Measurements from ENCODE around the gene CDK14. TPM values are rescaled to one million over a fixed set of nuclear protein-coding genes. Genes with fewer than 3 reads are reported as not detected.
"Not testable (repeated sequence)": the region's sequence is repeated elsewhere in the genome, so short reads cannot be mapped to it uniquely, and the experiment has no call there.

Gene CDK14
- total and polyA plus RNA-seq, 10 of the 15 experiments (the other 5 are each of a cell fraction or from before 2014, with no cell fraction given): 6.5 to 61.3 (median 24.2) TPM

- TF ChIP-seq PAX8 (IDR thresholded peaks at IDR 0.05): no peak
- no peak for TF ChIP-seq GATAD2B (conservative IDR thresholded peaks at IDR 0.05; ENCODE audit: low read depth)
- TF ChIP-seq POU2F2 (IDR thresholded peaks at IDR 0.05; ENCODE audit: borderline replicate concordance, low read depth, low read length): no peak
- no peak for TF ChIP-seq BHLHE40 (IDR thresholded peaks at IDR 0.05; ENCODE audit: borderline replicate concordance in 1 of 2, low read depth in 2 of 2, low read length in 1 of 2)
- no peak for TF ChIP-seq STAT3 (IDR thresholded peaks at IDR 0.05; ENCODE audit: low read depth, low read length)
Measured at GRCh38 chr7:91168871-91169829, 573.0 kb downstream of the CDK14 start (continued).

- no TSS peak for BruUV-seq (replicated peaks)
- TF ChIP-seq SMAD5 (IDR thresholded peaks at IDR 0.05; ENCODE audit: low read depth) (no peak), ZNF622 (IDR thresholded peaks at IDR 0.05) (no peak), NR2C1 (IDR thresholded peaks at IDR 0.05) (no peak), NFIC (IDR thresholded peaks at IDR 0.05; ENCODE audit: low read depth, low read length) (no peak), NFXL1 (IDR thresholded peaks at IDR 0.05; ENCODE audit: borderline replicate concordance) (no peak), CHD1 (IDR thresholded peaks at IDR 0.05; ENCODE audit: low read depth, low read length) (no peak), RAD21 (IDR thresholded peaks at IDR 0.05; ENCODE audit: insufficient read depth, low read depth, low read length) (no peak)
- ChIA-PET CTCF (interaction anchor here (0.7 to 0.8 kb wide), 2 partner anchors 35 to 90 kb away, joined by 3 read pairs; no protein-coding TSS in a partner anchor), SMC1A (ENCODE audit: uncharacterized antibody, unreplicated experiment) (interaction anchor here (1.1 kb wide), 1 partner anchor 11 kb away, joined by 3 read pairs; no protein-coding TSS in a partner anchor), POLR2A (interaction anchor here (0.7 kb wide), 2 partner anchors 13 to 57 kb away, joined by 3 to 4 read pairs; no protein-coding TSS in a partner anchor), RAD21 (ENCODE audit: unreplicated experiment) (no interaction called here)
- Histone ChIP-seq H3K4me2 (ENCODE audit: control insufficient read depth, insufficient read depth) (no peak overlapping the region), H3K36me3 (ENCODE audit: control insufficient read depth in 2 of 2, insufficient read depth in 2 of 2, low read length in 1 of 2) (no peaks in the 10 kb centered on the region), H4K20me1 (ENCODE audit: control insufficient read depth, insufficient read depth) (no peaks in the 10 kb centered on the region), H3K4me1 (ENCODE audit: control insufficient read depth, insufficient read depth, low read length) (peaks cover 6% of the 10 kb centered on the region), H3K9me3 (replicated peaks; ENCODE audit: control insufficient read depth, insufficient read depth, low read length) (no peaks in the 10 kb centered on the region), H3K4me3 (no peak overlapping the region), H2AFZ (ENCODE audit: control insufficient read depth, low read depth, low read length) (no peak overlapping the region), H3K9ac (ENCODE audit: control insufficient read depth, insufficient read depth, low read length) (no peak overlapping the region), H3K27me3 (replicated peaks in 1 of 2; ENCODE audit: control insufficient read depth in 2 of 2, insufficient read depth in 2 of 2, low read length in 1 of 2) (no peaks in the 10 kb centered on the region), H3K79me2 (ENCODE audit: control insufficient read depth, insufficient read depth, low read length) (no peaks in the 10 kb centered on the region), H3K27ac (ENCODE audit: control insufficient read depth, insufficient read depth) (no peak overlapping the region)
- FAIRE-seq: no peak
- in situ Hi-C loops (cut with MboI): no loop called here
- WGBS (ENCODE audit: insufficient coverage, insufficient replicate concordance, low lambda C conversion rate, missing lambda C conversion rate): 75% methylated on average over 5 of the region's 5 CpGs
- no peak for DNase-seq (ENCODE audit: low read depth, low spot score)
- intact Hi-C loops (cut with micrococcal nuclease; ENCODE audit: unreplicated experiment): no loop called here
- no peak for ATAC-seq
Measured at GRCh38 chr7:91169830-91170191, 573.7 kb downstream of the CDK14 start.

- DNase-seq (ENCODE audit: low read depth, low spot score); H3K36me3 ChIP-seq (ENCODE audit: control insufficient read depth in 2 of 2, insufficient read depth in 2 of 2, low read length in 1 of 2); H3K79me2 ChIP-seq (ENCODE audit: control insufficient read depth, insufficient read depth, low read length); in situ Hi-C loops (cut with MboI); H3K4me3 ChIP-seq; H3K4me2 ChIP-seq (ENCODE audit: control insufficient read depth, insufficient read depth); FAIRE-seq; BruUV-seq (replicated peaks); intact Hi-C loops (cut with micrococcal nuclease; ENCODE audit: unreplicated experiment); H3K27ac ChIP-seq (ENCODE audit: control insufficient read depth, insufficient read depth); H4K20me1 ChIP-seq (ENCODE audit: control insufficient read depth, insufficient read depth); H3K9ac ChIP-seq (ENCODE audit: control insufficient read depth, insufficient read depth, low read length); H3K9me3 ChIP-seq (replicated peaks; ENCODE audit: control insufficient read depth, insufficient read depth, low read length); SMC1A ChIA-PET (ENCODE audit: uncharacterized antibody, unreplicated experiment); H3K27me3 ChIP-seq (replicated peaks in 1 of 2; ENCODE audit: control insufficient read depth in 2 of 2, insufficient read depth in 2 of 2, low read length in 1 of 2); POLR2A ChIA-PET; CTCF ChIA-PET; H2AFZ ChIP-seq (ENCODE audit: control insufficient read depth, low read depth, low read length); H3K4me1 ChIP-seq (ENCODE audit: control insufficient read depth, insufficient read depth, low read length); RAD21 ChIA-PET (ENCODE audit: unreplicated experiment); ATAC-seq: not testable (repeated sequence)
- 98% methylated on average over 3 of the region's 11 CpGs for WGBS (ENCODE audit: insufficient coverage, insufficient replicate concordance, low lambda C conversion rate, missing lambda C conversion rate)
Measured at GRCh38 chr7:91173265-91173664, 577.1 kb downstream of the CDK14 start.

All from GM12878 (cell line).